ENCODE results near the gene TCF7L1. TPM values are rescaled to one million over a fixed set of nuclear protein-coding genes. Genes with fewer than 3 reads are reported as not detected.

The TCF7L1 gene
- total and polyA plus RNA-seq, 11 donors: 1.9 to 9.8 (median 6.3) TPM

- intact Hi-C loops (cut with DNase I): no loop called here
- H3K4me3 ChIP-seq: no peak overlapping the region
- no peak for TF ChIP-seq CTCF (IDR thresholded peaks at IDR 0.05)
- TF ChIP-seq POLR2A (IDR thresholded peaks at IDR 0.05): no peak
- peaks cover 0 to 37% (median 21%) of the 10 kb centered on the region in 12 donors for H3K4me1 ChIP-seq
- DNase-seq (no peak), ATAC-seq (no peak)
- WGBS, 4 donors: 60 to 79% (median 64%) methylated on average over 1 to 2 of the region's 2 CpGs
- no peaks in the 10 kb centered on the region for H3K27me3 ChIP-seq
- no peak overlapping the region for H3K27ac ChIP-seq
- no peaks in the 10 kb centered on the region for H3K9me3 ChIP-seq
- peaks cover 0 to 60% (median 45%) of the 10 kb centered on the region in 9 donors for H3K36me3 ChIP-seq
Measured at GRCh38 chr2:85356186-85356585, 223.0 kb downstream of the TCF7L1 start.

GRCh38 chr2:85357736-85358135, 224.5 kb downstream of the TCF7L1 start:
- H3K4me3 ChIP-seq: no peak overlapping the region
- intact Hi-C loops (cut with DNase I): no loop called here

More at GRCh38 chr2:85357736-85358135, 224.5 kb downstream of the TCF7L1 start:
- Histone ChIP-seq H3K9me3 (no peaks in the 10 kb centered on the region), H3K4me1 (peaks cover 0 to 33% (median 21%) of the 10 kb centered on the region in 12 donors), H3K27ac (no peak overlapping the region), H3K27me3 (no peaks in the 10 kb centered on the region), H3K36me3 (peaks cover 0 to 68% (median 50%) of the 10 kb centered on the region in 9 donors)
- ATAC-seq (no peak), DNase-seq (no peak)
- 89 to 99% (median 94%) methylated on average over 3 of the region's 3 CpGs for WGBS, 4 donors
- TF ChIP-seq POLR2A (IDR thresholded peaks at IDR 0.05) (no peak), CTCF (IDR thresholded peaks at IDR 0.05) (no peak)

Other genes starting within 250 kb of the TCF7L1 start
- gene TMSB10, start 227.7 kb upstream of the TCF7L1 start, total RNA-seq: 1,000 to 10,000 TPM in 3 of 9 donors, 100 to 1,000 TPM in 6; 288 to 3,094 (median 492) TPM
- 1,000 to 10,000 TPM in 1 of 2 donors, 100 to 1,000 TPM in 1; 893 to 1,015 TPM for gene TMSB10, start 227.7 kb upstream of the TCF7L1 start, polyA plus RNA-seq
- 100 to 1,000 TPM in 1 of 9 donors, 10 to 100 TPM in 8; 58.9 to 104 (median 85.2) TPM for gene KCMF1, start 162.2 kb upstream of the TCF7L1 start, total RNA-seq
- gene KCMF1, start 162.2 kb upstream of the TCF7L1 start, polyA plus RNA-seq: 10 to 100 TPM; 10.9 to 59.9 TPM
- 100 to 1,000 TPM in 2 of 9 donors, 10 to 100 TPM in 7; 70.7 to 130 (median 83.5) TPM for gene TGOLN2, start 194.6 kb downstream of the TCF7L1 start, total RNA-seq
- gene TGOLN2, start 194.6 kb downstream of the TCF7L1 start, polyA plus RNA-seq: 10 to 100 TPM; 15.5 to 57.3 TPM
- 10 to 100 TPM; 27.5 to 74.9 (median 50.9) TPM for gene RETSAT, start 221.1 kb downstream of the TCF7L1 start, total RNA-seq
- 10 to 100 TPM; 22.5 to 36.3 TPM for gene RETSAT, start 221.1 kb downstream of the TCF7L1 start, polyA plus RNA-seq
- 10 to 100 TPM in 4 of 9 donors, 1 to 10 TPM in 5; 6.0 to 18.0 (median 9.5) TPM for gene ELMOD3, start 221.4 kb downstream of the TCF7L1 start, total RNA-seq
- gene ELMOD3, start 221.4 kb downstream of the TCF7L1 start, polyA plus RNA-seq: 10 to 100 TPM; 10.2 to 12.5 TPM